BJ (cell line): ENCODE results near the gene B9D2. TPM values are rescaled to one million over a fixed set of nuclear protein-coding genes. Genes with fewer than 3 reads are reported as not detected.

ENCODE experiments used
- CTCF ChIA-PET: fragments of 350-600 bp; formaldehyde crosslinking; extraction: SDS; loops from one replicate; lab custom pipeline; 2021; ENCODE audit warnings: antibody characterized with exemption, inconsistent platforms; lab: Yijun Ruan, JAX
- POLR2A ChIA-PET: fragments of 300-600 bp; sonication (Branson Sonifier 250); formaldehyde crosslinking; extraction: SDS; loops from one replicate; lab custom pipeline; 2021; ENCODE audit warnings: antibody characterized with exemption; lab: Charles Lee
- DNase-seq: peaks from one replicate; pipeline ENCODE4 v3.0.0-alpha.2; 2011; ENCODE audit warnings: low read depth
- H3K27me3 ChIP-seq: 2 replicates; pipeline ENCODE4 v1.6.0; 2011; ENCODE audit warnings: low read length; ENCODE audit not compliant: control insufficient read depth, insufficient read depth
- H3K36me3 ChIP-seq: 2 replicates; pipeline ENCODE4 v1.5.1; 2011; ENCODE audit warnings: low read length; ENCODE audit not compliant: control insufficient read depth, insufficient read depth
- H3K4me3 ChIP-seq: 2 replicates; pipeline ENCODE4 v1.5.1; 2011; ENCODE audit warnings: low read depth, mild to moderate bottlenecking, control low read depth, low read length
- CTCF ChIP-seq: IDR thresholded peaks from 2 replicates; pipeline ENCODE4 v1.5.1; 2011; ENCODE audit warnings: low read depth, mild to moderate bottlenecking, control low read depth, inconsistent platforms, low read length, moderate library complexity; ENCODE audit not compliant: insufficient read depth
- polyA plus RNA-seq: library from polyadenylated mRNA; depleted of rRNA; stranded (reverse); fragments of >200 nt; gene quantifications from 2 replicates; pipeline ENCODE4 v1.2.3, GENCODE V29; 2011

The B9D2 gene
- polyA plus RNA-seq, 1 experiment: 10.9 TPM

DNA sequence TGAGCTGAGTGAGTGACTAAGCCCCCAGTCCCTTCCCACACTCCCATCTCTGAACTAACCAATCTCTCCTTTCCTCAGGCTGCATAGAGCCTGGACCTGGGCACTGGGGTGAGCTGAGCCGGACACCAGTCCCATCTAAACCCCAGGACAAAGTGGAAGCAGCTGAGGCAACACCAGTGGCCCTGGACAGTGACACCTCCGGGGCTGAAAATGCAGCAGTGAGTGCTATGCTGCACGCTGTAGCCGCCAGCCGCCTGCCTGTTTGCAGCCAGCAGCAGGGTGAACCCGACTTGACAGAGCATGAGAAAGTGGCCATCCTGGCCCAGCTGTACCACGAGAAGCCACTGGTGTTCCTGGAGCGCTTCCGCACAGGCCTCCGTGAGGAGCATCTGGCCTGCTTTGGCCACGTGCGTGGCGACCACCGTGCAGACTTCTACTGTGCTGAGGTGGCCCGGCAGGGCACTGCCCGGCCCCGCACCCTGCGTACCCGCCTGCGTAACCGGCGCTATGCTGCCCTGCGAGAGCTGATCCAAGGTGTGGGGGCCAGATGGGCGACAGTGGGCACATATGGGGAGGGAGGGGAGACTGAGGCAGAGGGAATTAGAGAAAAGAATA lies 47.5 kb downstream of the B9D2 start:
- POLR2A ChIA-PET: no interaction called here
- H3K4me3 ChIP-seq: no peak overlapping the region
- no peak for DNase-seq
- H3K27me3 ChIP-seq: no peaks in the 10 kb centered on the region
- TF ChIP-seq CTCF: no peak
- peaks cover 29% of the 10 kb centered on the region for H3K36me3 ChIP-seq
- CTCF ChIA-PET: interaction anchor here (0.6 to 1.2 kb wide), 2 partner anchors 8 to 111 kb away, joined by 4 read pairs; no protein-coding TSS in a partner anchor

DNA sequence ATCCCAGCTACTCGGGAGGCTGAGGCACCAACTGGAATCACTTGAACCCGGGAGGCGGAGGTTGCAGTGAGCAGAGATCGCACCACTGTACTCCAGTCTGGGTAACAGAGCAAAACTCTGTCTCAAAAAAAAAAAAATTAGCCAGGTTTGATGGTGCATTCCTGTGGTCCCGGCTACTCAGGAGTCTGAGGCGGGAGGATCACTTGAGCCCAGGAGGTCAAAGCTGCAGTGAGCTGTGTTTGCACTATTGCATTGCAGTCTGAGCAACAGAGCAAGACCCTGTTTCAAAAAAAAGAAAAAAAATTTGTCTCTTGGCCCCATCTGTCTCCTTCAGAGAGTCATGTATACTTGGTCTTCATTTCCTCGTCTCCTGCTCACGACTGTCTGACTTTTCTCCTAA lies 52.3 kb downstream of the B9D2 start:
- H3K4me3 ChIP-seq: no peak overlapping the region

GRCh38 chr19:41311072-41311471 lies 52.9 kb downstream of the B9D2 start:
- DNase-seq: no peak
- CTCF ChIA-PET: interaction anchor here (0.6 to 5.3 kb wide), 4 partner anchors 12 to 572 kb away, joined by 3 to 44 read pairs (median 8); partner anchors contain the start of gene HNRNPUL1
- Histone ChIP-seq H3K36me3 (peaks cover 13% of the 10 kb centered on the region), H3K27me3 (no peaks in the 10 kb centered on the region), H3K4me3 (peak overlapping the region; percentile 48)
- TF ChIP-seq CTCF: no peak
- POLR2A ChIA-PET: no interaction called here

More for the DNA sequence above, 52.3 kb downstream of the B9D2 start:
- Histone ChIP-seq H3K36me3 (peaks cover 13% of the 10 kb centered on the region), H3K27me3 (no peaks in the 10 kb centered on the region)
- no peak for DNase-seq
- TF ChIP-seq CTCF: no peak
- ChIA-PET CTCF (interaction anchor here (0.7 to 2.3 kb wide), 3 partner anchors 10 to 41 kb away, joined by 3 to 14 read pairs (median 4); no protein-coding TSS in a partner anchor), POLR2A (no interaction called here)

DNA sequence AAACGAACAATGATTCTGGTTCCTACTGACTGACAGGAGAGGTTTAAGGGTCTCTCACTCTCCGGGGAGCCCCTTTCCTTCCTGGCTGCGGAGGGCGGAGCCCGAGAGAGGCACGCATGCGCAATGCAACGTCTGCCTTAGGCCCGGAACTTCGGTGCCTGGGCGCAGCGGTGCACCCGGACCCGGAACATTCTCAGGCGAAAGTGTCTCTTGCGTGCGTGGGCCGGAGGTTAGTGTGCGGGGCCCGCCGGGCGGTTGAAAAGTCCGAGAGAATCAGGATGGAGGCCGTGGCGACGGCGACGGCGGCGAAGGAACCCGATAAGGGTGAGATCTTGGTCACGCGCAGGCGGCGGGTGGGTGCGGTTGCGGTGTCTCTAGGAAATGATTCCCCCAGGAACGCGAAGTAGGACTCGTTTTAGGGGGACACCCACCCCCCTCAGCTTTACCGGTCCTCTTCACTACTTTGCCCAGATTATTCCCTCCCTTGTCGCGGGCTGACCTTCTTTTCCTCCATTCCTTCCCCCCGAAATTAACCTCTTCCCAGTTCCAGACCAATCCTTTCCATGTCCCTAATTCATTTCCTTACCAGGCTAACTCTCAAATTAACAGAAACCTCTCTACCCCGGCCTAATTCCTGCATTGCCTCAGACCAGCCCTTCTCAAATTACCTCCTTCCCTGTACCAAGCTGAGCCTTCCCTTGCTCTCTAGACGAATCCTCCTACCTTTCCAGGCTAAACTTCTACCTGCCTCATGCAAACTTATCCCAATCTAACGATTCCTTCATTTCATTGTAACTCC lies 53.7 kb downstream of the B9D2 start, which contains the start of gene CCDC97:
Gene CCDC97 (plus strand): TSS at position 140 of the 799 bp plus-strand sequence. CDS start 139 bp downstream, at position 279.
- ChIA-PET CTCF (interaction anchor here (0.6 to 5.3 kb wide), 5 partner anchors 11 to 571 kb away, joined by 3 to 45 read pairs (median 14); partner anchors contain the start of gene HNRNPUL1), POLR2A (no interaction called here)
- H3K36me3 ChIP-seq: peaks cover 19% of the 10 kb centered on the region

More for the DNA sequence above, 53.7 kb downstream of the B9D2 start, which contains the start of gene CCDC97:
- Histone ChIP-seq H3K4me3 (peak within 1 kb of the TSS; percentile 48), H3K27me3 (no peaks in the 10 kb centered on the region)
- DNase-seq: no peak
- no peak for TF ChIP-seq CTCF
